Type B pancreatic cell (in vitro differentiated cells): Measurements from ENCODE around the gene PKD2L2. TPM values are rescaled to one million over a fixed set of nuclear protein-coding genes. Genes with fewer than 3 reads are reported as not detected.

ENCODE experiments used
- DNase-seq: peaks from one replicate; pipeline ENCODE4 v3.0.0; 2021; ENCODE audit warnings: mixed read lengths; ENCODE audit not compliant: unreplicated experiment; ENCODE audit errors: extremely low spot score
- H3K27ac Mint-ChIP-seq: 2 replicates; pipeline ENCODE4 v1.8.0; 2021; ENCODE audit warnings: mild to moderate bottlenecking, mixed read lengths
- H3K27me3 Mint-ChIP-seq: 2 replicates; pipeline ENCODE4 v1.8.0; 2021; ENCODE audit warnings: mixed read lengths
- H3K36me3 Mint-ChIP-seq: 2 replicates; pipeline ENCODE4 v1.8.0; 2021; ENCODE audit warnings: mixed read lengths
- H3K4me1 Mint-ChIP-seq: one replicate; pipeline ENCODE4 v1.8.0; 2021; ENCODE audit warnings: mixed read lengths; ENCODE audit not compliant: unreplicated experiment
- H3K4me3 Mint-ChIP-seq: 2 replicates; pipeline ENCODE4 v1.8.0; 2021; ENCODE audit warnings: mild to moderate bottlenecking, mixed read lengths
- H3K9me3 Mint-ChIP-seq: 2 replicates; pipeline ENCODE4 v1.8.0; 2021; ENCODE audit warnings: mixed read lengths
- CTCF ChIP-seq: fragments of 200-600 bp; sonication (generic); conservative IDR thresholded peaks from 2 replicates; pipeline ENCODE4 v1.5.0; 2021; ENCODE audit warnings: antibody characterized with exemption, mild to moderate bottlenecking
- total RNA-seq: library from RNA; stranded (reverse); gene quantifications from 2 replicates; pipeline ENCODE4 v1.2.1, GENCODE V29; 2021; ENCODE audit warnings: low replicate concordance

PKD2L2 gene
- total RNA-seq, 1 donor from 2014 or later, result not detected

DNA sequence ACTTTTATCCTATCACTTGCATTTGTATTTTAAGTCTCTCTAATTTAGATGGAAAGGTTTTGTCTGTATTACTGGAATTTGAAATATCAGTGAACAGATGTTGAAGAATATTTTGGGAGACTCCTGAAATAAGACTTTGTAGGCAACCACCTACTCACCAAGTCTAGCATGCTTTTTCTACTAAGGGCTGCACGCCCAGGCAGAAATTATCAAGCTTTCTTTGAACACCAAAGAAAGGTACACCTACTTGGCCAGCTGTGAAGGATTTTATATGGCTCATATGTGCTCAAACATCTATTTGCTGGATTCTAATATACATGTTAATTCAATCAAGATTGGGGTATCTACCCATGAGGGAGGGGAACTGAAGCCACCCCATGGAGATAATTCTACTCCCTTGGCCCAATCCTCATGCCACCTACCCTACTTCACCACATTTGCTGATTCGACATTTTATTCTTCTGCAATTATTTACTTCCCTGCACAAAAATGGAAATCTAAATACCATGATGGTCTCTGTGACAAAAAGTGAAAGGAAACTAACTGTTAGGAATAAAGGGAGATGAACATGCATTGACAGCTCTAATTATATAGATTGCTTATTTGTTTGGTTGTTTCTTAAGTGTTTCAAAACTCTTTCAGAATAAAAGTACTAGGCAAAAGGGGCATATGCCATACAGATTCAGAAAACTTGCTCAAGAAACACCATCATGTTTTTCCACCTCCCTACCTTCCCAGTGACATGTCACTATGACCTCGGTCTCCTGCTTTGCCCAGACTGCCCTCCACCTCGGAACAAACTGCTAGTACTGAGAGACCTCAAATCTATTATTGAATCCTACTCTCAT, 22.5 kb upstream of the PKD2L2 start:
- DNase-seq, result no peak
- no peak for TF ChIP-seq CTCF
- no peaks in the 10 kb centered on the region for H3K9me3 Mint-ChIP-seq
- no peaks in the 10 kb centered on the region for H3K4me1 Mint-ChIP-seq
- H3K4me3 Mint-ChIP-seq, result no peak overlapping the region
- peaks cover 6% of the 10 kb centered on the region for H3K27me3 Mint-ChIP-seq
- H3K36me3 Mint-ChIP-seq, result no peaks in the 10 kb centered on the region
- no peak overlapping the region for H3K27ac Mint-ChIP-seq

- Mint-ChIP-seq H3K9me3 (no peaks in the 10 kb centered on the region), H3K36me3 (no peaks in the 10 kb centered on the region), H3K4me3 (no peak within 1 kb of the TSS), H3K27ac (no peak within 1 kb of the TSS), H3K27me3 (peaks cover 6% of the 10 kb centered on the region), H3K4me1 (no peaks in the 10 kb centered on the region)
- no peak for TF ChIP-seq CTCF
- DNase-seq, result no peak
Measured at GRCh38 chr5:137867664-137868063, 21.6 kb upstream of the PKD2L2 start, which contains the start of gene MYOT. Gene MYOT (plus strand): TSS chr5:137867860. CDS start chr5:137870652, 2,792 bp downstream.

DNA sequence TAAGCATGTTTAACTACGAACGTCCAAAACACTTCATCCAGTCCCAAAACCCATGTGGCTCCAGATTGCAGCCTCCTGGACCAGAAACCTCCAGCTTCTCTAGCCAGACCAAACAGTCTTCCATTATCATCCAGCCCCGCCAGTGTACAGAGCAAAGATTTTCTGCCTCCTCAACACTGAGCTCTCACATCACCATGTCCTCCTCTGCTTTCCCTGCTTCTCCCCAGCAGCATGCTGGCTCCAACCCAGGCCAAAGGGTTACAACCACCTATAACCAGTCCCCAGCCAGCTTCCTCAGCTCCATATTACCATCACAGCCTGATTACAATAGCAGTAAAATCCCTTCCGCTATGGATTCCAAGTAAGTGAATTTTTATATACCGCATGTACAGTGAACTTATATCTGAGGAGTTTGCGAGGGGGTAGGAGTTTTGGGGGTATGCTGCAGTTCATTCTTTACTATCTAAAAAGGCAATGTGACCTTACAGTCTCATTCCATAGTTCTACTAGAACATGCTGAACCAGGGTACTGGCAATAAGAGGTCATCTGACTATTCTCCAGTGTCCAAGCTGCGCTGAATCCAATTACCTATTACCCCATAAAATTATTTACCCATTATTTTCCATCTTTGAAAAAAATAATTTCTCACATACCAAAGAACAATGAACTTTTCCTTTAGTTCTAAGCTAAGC, 18.5 kb upstream of the PKD2L2 start:
- H3K36me3 Mint-ChIP-seq, result no peaks in the 10 kb centered on the region
- no peak overlapping the region for H3K27ac Mint-ChIP-seq
- no peak for TF ChIP-seq CTCF
- DNase-seq, result no peak
- H3K9me3 Mint-ChIP-seq, result no peaks in the 10 kb centered on the region
- peaks cover 3% of the 10 kb centered on the region for H3K27me3 Mint-ChIP-seq
- H3K4me3 Mint-ChIP-seq, result no peak overlapping the region
- H3K4me1 Mint-ChIP-seq, result no peaks in the 10 kb centered on the region

DNA sequence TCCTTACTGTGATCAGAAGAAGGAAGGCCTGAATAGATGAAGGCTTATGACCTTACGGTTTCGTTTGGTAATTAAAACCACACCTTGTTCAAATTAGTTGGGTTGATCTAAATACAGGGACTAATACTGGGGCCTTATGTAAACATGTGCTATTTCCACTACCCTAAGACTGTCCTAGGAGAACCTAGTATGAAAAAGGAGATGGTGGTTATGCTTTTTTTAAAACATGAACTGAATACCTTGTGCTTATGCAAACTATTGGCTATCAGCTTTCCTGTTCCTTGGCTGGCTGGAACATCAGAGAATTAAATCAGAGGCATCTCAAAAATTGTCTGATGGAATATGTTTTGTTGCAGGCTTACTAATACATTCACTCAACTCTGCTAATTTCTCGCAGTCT, 17.7 kb upstream of the PKD2L2 start:
- Mint-ChIP-seq H3K36me3 (no peaks in the 10 kb centered on the region), H3K27me3 (no peaks in the 10 kb centered on the region), H3K27ac (no peak overlapping the region), H3K4me1 (no peaks in the 10 kb centered on the region), H3K9me3 (no peaks in the 10 kb centered on the region), H3K4me3 (no peak overlapping the region)
- no peak for TF ChIP-seq CTCF
- no peak for DNase-seq

DNA sequence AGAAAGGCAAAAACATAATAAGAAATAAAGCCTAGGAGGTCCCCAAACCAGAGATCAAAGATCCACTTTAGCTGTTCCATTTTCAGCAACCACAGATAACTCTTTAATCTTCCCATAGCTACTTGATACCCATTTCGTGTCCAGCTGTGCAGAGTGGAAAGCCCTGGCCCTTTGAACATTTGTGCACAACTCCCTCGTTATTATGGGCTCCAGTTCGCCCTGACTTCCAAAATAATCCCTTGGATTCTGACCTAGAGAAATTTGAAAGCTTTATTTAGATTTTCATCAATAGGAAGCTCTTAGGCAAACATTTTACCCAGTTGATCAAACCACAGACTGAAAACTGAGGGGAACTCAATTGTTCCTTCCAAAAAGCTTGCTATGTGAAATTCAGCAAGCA, 16.8 kb upstream of the PKD2L2 start:
- no peak overlapping the region for H3K27ac Mint-ChIP-seq
- DNase-seq, result no peak
- no peaks in the 10 kb centered on the region for H3K27me3 Mint-ChIP-seq
- no peaks in the 10 kb centered on the region for H3K36me3 Mint-ChIP-seq
- no peak for TF ChIP-seq CTCF
- H3K4me3 Mint-ChIP-seq, result no peak overlapping the region
- H3K9me3 Mint-ChIP-seq, result no peaks in the 10 kb centered on the region
- H3K4me1 Mint-ChIP-seq, result no peaks in the 10 kb centered on the region
